ENCODE data around the gene IFNAR1. TPM values are rescaled to one million over a fixed set of nuclear protein-coding genes. Genes with fewer than 3 reads are reported as not detected.

IFNAR1 gene
- polyA plus RNA-seq, 1 donor from 2014 or later: 15.5 TPM

- TF ChIP-seq REST (IDR thresholded peaks at IDR 0.05; ENCODE audit: borderline replicate concordance) (no peak), MXI1 (conservative IDR thresholded peaks at IDR 0.05; ENCODE audit: poor library complexity, severe bottlenecking) (no peak), RAD21 (conservative IDR thresholded peaks at IDR 0.05) (no peak), POLR2AphosphoS5 (IDR thresholded peaks at IDR 0.05) (no peak), EP300 (conservative IDR thresholded peaks at IDR 0.05; ENCODE audit: poor library complexity, severe bottlenecking) (no peak), TAF1 (IDR thresholded peaks at IDR 0.05; ENCODE audit: low read depth) (no peak), EZH2 (IDR thresholded peaks at IDR 0.05; ENCODE audit: borderline replicate concordance, insufficient read depth, low read length, poor library complexity, severe bottlenecking) (no peak), SMC3 (conservative IDR thresholded peaks at IDR 0.05; ENCODE audit: poor library complexity) (no peak), CTCF (IDR thresholded peaks at IDR 0.05; ENCODE audit: poor library complexity, severe bottlenecking) (no peak)
- Histone ChIP-seq H3K9ac (ENCODE audit: low read length) (no peak overlapping the region), H3K79me2 (replicated peaks; ENCODE audit: insufficient read depth, low read length) (peaks cover 56% of the 10 kb centered on the region), H3K36me3 (ENCODE audit: insufficient read depth, low read length) (no peaks in the 10 kb centered on the region), H3K9me2 (ENCODE audit: insufficient read depth, low read length) (no peaks in the 10 kb centered on the region), H3K9me3 (ENCODE audit: low read length) (peaks cover 10% of the 10 kb centered on the region), H2AFZ (ENCODE audit: low read depth, low read length) (no peak overlapping the region), H3K4me3 (ENCODE audit: low read length) (no peak overlapping the region), H3K27ac (ENCODE audit: low read length) (no peak overlapping the region), H4K20me1 (ENCODE audit: insufficient read depth) (no peaks in the 10 kb centered on the region), H3K4me2 (ENCODE audit: low read length) (no peak overlapping the region), H3F3A (ENCODE audit: insufficient read depth, low read length, poor library complexity, severe bottlenecking) (no peaks in the 10 kb centered on the region), H3K27me3 (ENCODE audit: insufficient read depth, low read depth, low read length) (no peaks in the 10 kb centered on the region)
Measured at GRCh38 chr21:33330726-33331125, 6.0 kb downstream of the IFNAR1 start.

- Histone ChIP-seq H3K36me3 (ENCODE audit: insufficient read depth, low read length) (no peaks in the 10 kb centered on the region), H3K4me3 (ENCODE audit: low read length) (no peak overlapping the region), H3F3A (ENCODE audit: insufficient read depth, low read length, poor library complexity, severe bottlenecking) (no peaks in the 10 kb centered on the region), H3K9ac (ENCODE audit: low read length) (no peak overlapping the region), H3K9me3 (ENCODE audit: low read length) (peaks cover 10% of the 10 kb centered on the region), H3K4me2 (ENCODE audit: low read length) (no peak overlapping the region), H3K27ac (ENCODE audit: low read length) (no peak overlapping the region), H3K79me2 (replicated peaks; ENCODE audit: insufficient read depth, low read length) (peaks cover 41% of the 10 kb centered on the region), H3K27me3 (ENCODE audit: insufficient read depth, low read depth, low read length) (no peaks in the 10 kb centered on the region), H2AFZ (ENCODE audit: low read depth, low read length) (no peak overlapping the region), H4K20me1 (ENCODE audit: insufficient read depth) (no peaks in the 10 kb centered on the region), H3K9me2 (ENCODE audit: insufficient read depth, low read length) (no peaks in the 10 kb centered on the region)
- no peak for TF ChIP-seq SMC3 (conservative IDR thresholded peaks at IDR 0.05; ENCODE audit: poor library complexity)
- TF ChIP-seq TAF1 (IDR thresholded peaks at IDR 0.05; ENCODE audit: low read depth): no peak
- TF ChIP-seq REST (IDR thresholded peaks at IDR 0.05; ENCODE audit: borderline replicate concordance): no peak
- no peak for TF ChIP-seq RAD21 (conservative IDR thresholded peaks at IDR 0.05)
- TF ChIP-seq EZH2 (IDR thresholded peaks at IDR 0.05; ENCODE audit: borderline replicate concordance, insufficient read depth, low read length, poor library complexity, severe bottlenecking): no peak
- TF ChIP-seq MXI1 (conservative IDR thresholded peaks at IDR 0.05; ENCODE audit: poor library complexity, severe bottlenecking): no peak
- TF ChIP-seq CTCF (IDR thresholded peaks at IDR 0.05; ENCODE audit: poor library complexity, severe bottlenecking): no peak
- no peak for TF ChIP-seq EP300 (conservative IDR thresholded peaks at IDR 0.05; ENCODE audit: poor library complexity, severe bottlenecking)
- TF ChIP-seq POLR2AphosphoS5 (IDR thresholded peaks at IDR 0.05): no peak
Measured at GRCh38 chr21:33332143-33332542, 7.4 kb downstream of the IFNAR1 start.
